CD8-positive, alpha-beta memory T cell (primary cell): ENCODE measurements around the gene CAV3. TPM values are rescaled to one million over a fixed set of nuclear protein-coding genes. Genes with fewer than 3 reads are reported as not detected.

Experiments used
- CTCF ChIA-PET: fragments of 350-600 bp; sonication (Branson Sonifier 250); formaldehyde crosslinking; loops from one replicate; lab custom pipeline; 2021; ENCODE audit warnings: antibody characterized with exemption; lab: Charles Lee
- POLR2A ChIA-PET: fragments of 350-600 bp; sonication (Branson Sonifier 250); formaldehyde crosslinking; loops from one replicate; lab custom pipeline; 2021; ENCODE audit warnings: antibody characterized with exemption; lab: Charles Lee
- DNase-seq, 5 donors: peaks; one replicate each; pipeline versions ENCODE4 v3.0.0 to v3.0.0-alpha.2; 2020 to 2022; ENCODE audit warnings: mixed read lengths in 1 of 5
- H3K27ac ChIP-seq: one replicate; pipeline ENCODE4 v1.7.0; 2013; ENCODE audit warnings: low read depth, mild to moderate bottlenecking, low read length, moderate library complexity
- H3K27me3 ChIP-seq: 2 replicates; pipeline ENCODE4 v1.7.0; 2013; ENCODE audit warnings: low read length, mild to moderate bottlenecking; ENCODE audit not compliant: insufficient read depth, poor library complexity, severe bottlenecking
- H3K36me3 ChIP-seq: 2 replicates; pipeline ENCODE4 v1.7.0; 2013; ENCODE audit warnings: mild to moderate bottlenecking, low read length, moderate library complexity; ENCODE audit not compliant: insufficient read depth
- H3K4me1 ChIP-seq: 2 replicates; pipeline ENCODE4 v1.7.0; 2013; ENCODE audit warnings: mild to moderate bottlenecking, low read length, moderate library complexity; ENCODE audit not compliant: insufficient read depth
- H3K4me3 ChIP-seq: 2 replicates; pipeline ENCODE4 v1.7.0; 2013; ENCODE audit warnings: mild to moderate bottlenecking, low read length
- H3K9me3 ChIP-seq: 2 replicates; pipeline ENCODE4 v1.7.0; 2013; ENCODE audit warnings: mild to moderate bottlenecking, low read length
- H3K27ac Mint-ChIP-seq, 8 donors: one replicate each; pipeline ENCODE4 v1.8.0; 2020 to 2021; ENCODE audit warnings: mixed read lengths in 8 of 8, mild to moderate bottlenecking in 6 of 8, inconsistent platforms in 3 of 8, moderate library complexity in 3 of 8
- H3K27me3 Mint-ChIP-seq, 2 donors: one replicate each; pipeline ENCODE4 v1.8.0; 2020 to 2021; ENCODE audit warnings: mixed read lengths in 2 of 2, mild to moderate bottlenecking in 1 of 2, moderate library complexity in 1 of 2
- H3K36me3 Mint-ChIP-seq, 3 donors: one replicate each; pipeline ENCODE4 v1.8.0; 2020 to 2021; ENCODE audit warnings: mixed read lengths in 3 of 3, inconsistent platforms in 1 of 3, mild to moderate bottlenecking in 1 of 3
- H3K4me1 Mint-ChIP-seq, 3 donors: one replicate each; pipeline ENCODE4 v1.8.0; 2020 to 2021; ENCODE audit warnings: mixed read lengths in 3 of 3, inconsistent platforms in 1 of 3, mild to moderate bottlenecking in 1 of 3
- H3K4me3 Mint-ChIP-seq, 7 donors: one replicate each; pipeline ENCODE4 v1.8.0; 2020 to 2021; ENCODE audit warnings: mixed read lengths in 7 of 7, mild to moderate bottlenecking in 6 of 7, moderate library complexity in 4 of 7, inconsistent platforms in 2 of 7
- H3K9me3 Mint-ChIP-seq, 5 donors: one replicate each; pipeline ENCODE4 v1.8.0; 2020 to 2022; ENCODE audit warnings: mixed read lengths in 5 of 5, mild to moderate bottlenecking in 3 of 5, moderate library complexity in 2 of 5, inconsistent platforms in 1 of 5
- polyA plus RNA-seq: library from polyadenylated mRNA; unstranded; fragments of 300-500 nt; fragmentation: Illumina TruSeq; gene quantifications from one replicate; pipeline ENCODE4 v1.2.3, GENCODE V29; 2021
- total RNA-seq, 2 experiments: library from RNA; stranded (reverse); gene quantifications; one replicate each; pipeline ENCODE4 v1.2.3, GENCODE V29; 2021

The CAV3 gene
- total and polyA plus RNA-seq, 3 experiments from 2014 or later = not detected

DNA sequence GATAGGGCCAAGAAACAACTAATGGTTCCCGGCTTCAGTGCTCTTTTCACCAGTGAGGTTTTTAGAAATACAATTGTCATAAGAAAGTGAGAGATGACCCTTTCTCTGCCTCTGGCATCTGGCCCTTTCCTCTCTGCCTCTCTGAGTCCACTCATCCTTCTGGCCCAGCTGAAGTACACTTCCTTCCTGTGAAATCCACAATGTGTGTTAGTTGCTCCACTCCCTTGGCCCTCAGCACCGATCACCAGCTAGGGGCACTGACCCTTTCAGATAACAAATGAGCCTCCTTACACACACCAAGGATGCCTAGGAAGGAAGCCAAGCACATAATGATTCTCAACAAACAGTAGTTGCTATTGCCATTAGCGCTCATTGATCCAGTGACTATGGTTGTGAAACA lies 2.9 kb upstream of the CAV3 start:
- H3K9me3 Mint-ChIP-seq = peaks cover 0 to 7% (median 2%) of the 10 kb centered on the region in 5 donors
- Histone ChIP-seq H3K4me3 (no peak overlapping the region), H3K4me1 (no peaks in the 10 kb centered on the region), H3K36me3 (no peaks in the 10 kb centered on the region), H3K27me3 (no peaks in the 10 kb centered on the region), H3K27ac (no peak overlapping the region), H3K9me3 (no peaks in the 10 kb centered on the region)
- no peak overlapping the region for H3K27ac Mint-ChIP-seq
- POLR2A ChIA-PET = no interaction called here
- CTCF ChIA-PET = no interaction called here
- no peaks in the 10 kb centered on the region for H3K4me1 Mint-ChIP-seq
- no peak overlapping the region for H3K4me3 Mint-ChIP-seq
- DNase-seq = no peak
- no peaks in the 10 kb centered on the region for H3K36me3 Mint-ChIP-seq
- H3K27me3 Mint-ChIP-seq = peaks cover 3 to 7% of the 10 kb centered on the region in 2 donors

DNA sequence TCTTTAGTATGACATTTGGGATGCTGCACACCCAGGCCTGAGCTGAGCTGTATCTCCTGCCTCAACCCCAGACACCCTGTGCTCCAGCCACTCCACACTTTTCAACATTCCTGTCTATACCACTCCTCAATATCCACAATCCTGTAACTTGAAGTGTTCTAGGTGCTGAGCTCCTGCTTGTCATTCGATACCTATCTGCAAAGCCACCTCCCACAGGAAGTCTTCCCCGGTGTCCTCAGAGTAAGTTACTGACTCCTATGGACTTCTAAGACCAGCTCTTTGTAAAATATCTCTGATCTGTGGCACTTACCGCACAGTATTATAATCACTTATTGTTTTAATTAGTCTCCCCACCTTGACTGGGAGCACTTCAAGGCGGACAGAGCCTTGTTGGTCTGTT lies 1.2 kb upstream of the CAV3 start:
- no peak overlapping the region for H3K4me3 Mint-ChIP-seq
- Histone ChIP-seq H3K4me1 (no peaks in the 10 kb centered on the region), H3K27ac (no peak overlapping the region), H3K36me3 (no peaks in the 10 kb centered on the region), H3K9me3 (no peaks in the 10 kb centered on the region), H3K4me3 (no peak overlapping the region), H3K27me3 (no peaks in the 10 kb centered on the region)
- no peaks in the 10 kb centered on the region for H3K36me3 Mint-ChIP-seq
- CTCF ChIA-PET = no interaction called here
- H3K9me3 Mint-ChIP-seq = peaks cover 0 to 4% (median 0%) of the 10 kb centered on the region in 5 donors
- H3K4me1 Mint-ChIP-seq = no peaks in the 10 kb centered on the region
- DNase-seq = no peak
- no peak overlapping the region for H3K27ac Mint-ChIP-seq
- H3K27me3 Mint-ChIP-seq = peaks cover 3 to 9% of the 10 kb centered on the region in 2 donors
- POLR2A ChIA-PET = no interaction called here

DNA sequence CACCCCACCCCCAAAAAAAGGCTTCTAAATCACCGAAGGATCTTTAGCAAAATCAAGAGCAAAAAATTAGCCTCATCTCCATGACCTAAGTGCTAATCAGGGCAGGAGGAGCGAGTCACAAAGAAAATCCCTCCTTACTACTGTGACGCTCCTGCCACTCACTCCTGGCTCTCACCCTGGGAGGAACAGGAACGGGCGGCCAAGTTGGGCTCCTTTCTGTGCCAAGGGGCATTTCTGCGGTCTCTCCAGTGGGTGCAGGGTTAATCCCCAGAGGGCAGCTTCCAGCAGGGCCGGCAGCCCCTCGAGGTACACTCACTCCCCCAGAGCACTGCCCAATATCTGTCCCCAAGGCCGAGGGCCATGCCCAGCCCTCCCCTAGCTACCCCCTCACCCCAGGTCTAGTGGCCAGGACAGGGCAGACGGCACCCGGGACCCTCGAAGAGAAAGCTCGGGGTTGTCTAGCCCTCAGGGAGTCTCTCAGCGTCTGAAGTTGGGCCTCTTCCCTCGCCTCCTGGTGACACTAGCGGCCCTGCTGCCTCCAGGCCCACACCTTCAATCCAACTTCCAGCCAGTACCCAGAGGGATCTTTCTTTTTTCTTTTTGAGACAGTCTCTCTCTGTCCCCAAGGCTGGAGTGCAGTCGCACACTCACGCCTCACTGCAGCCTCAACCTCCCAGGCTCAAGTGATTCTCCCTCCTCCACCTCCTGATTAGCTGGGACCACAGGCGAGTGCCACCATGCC lies 706 bp downstream of the CAV3 start:
- no peaks in the 10 kb centered on the region for H3K9me3 ChIP-seq
- no peak overlapping the region for H3K4me3 ChIP-seq
- no peak overlapping the region for H3K27ac ChIP-seq
- Mint-ChIP-seq H3K9me3 (peaks cover 0 to 4% (median 0%) of the 10 kb centered on the region in 5 donors), H3K27ac (no peak overlapping the region), H3K4me1 (no peaks in the 10 kb centered on the region), H3K36me3 (no peaks in the 10 kb centered on the region), H3K27me3 (peaks cover 5 to 9% of the 10 kb centered on the region in 2 donors), H3K4me3 (no peak overlapping the region)
- DNase-seq = no peak
- no peaks in the 10 kb centered on the region for H3K4me1 ChIP-seq
- H3K36me3 ChIP-seq = no peaks in the 10 kb centered on the region
- ChIA-PET POLR2A (no interaction called here), CTCF (no interaction called here)
- H3K27me3 ChIP-seq = no peaks in the 10 kb centered on the region

DNA sequence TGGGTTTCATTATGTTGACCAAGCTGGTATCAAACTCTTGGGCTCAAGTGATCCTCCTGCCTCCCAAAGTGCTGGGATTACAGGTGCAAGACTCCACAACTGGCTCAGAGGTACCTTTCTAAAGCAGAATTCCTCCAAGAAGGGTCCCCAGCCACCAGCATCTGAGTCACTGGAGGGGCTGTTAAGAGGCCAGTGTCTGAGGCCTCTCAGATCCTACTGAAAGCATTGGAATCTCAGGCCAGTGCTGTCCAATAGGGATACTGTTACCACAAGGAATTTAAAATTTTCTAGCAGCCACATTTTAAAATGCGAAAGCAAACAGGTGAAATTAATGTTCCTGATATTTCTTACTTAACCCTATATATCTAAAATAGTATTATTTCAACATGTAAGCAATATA lies 1.3 kb downstream of the CAV3 start:
- H3K27me3 Mint-ChIP-seq = peaks cover 5 to 9% of the 10 kb centered on the region in 2 donors
- H3K36me3 Mint-ChIP-seq = no peaks in the 10 kb centered on the region
- Histone ChIP-seq H3K9me3 (no peaks in the 10 kb centered on the region), H3K36me3 (no peaks in the 10 kb centered on the region), H3K27ac (no peak overlapping the region), H3K4me1 (no peaks in the 10 kb centered on the region), H3K4me3 (no peak overlapping the region), H3K27me3 (no peaks in the 10 kb centered on the region)
- H3K9me3 Mint-ChIP-seq = peaks cover 0 to 4% (median 0%) of the 10 kb centered on the region in 5 donors
- no peaks in the 10 kb centered on the region for H3K4me1 Mint-ChIP-seq
- POLR2A ChIA-PET = no interaction called here
- CTCF ChIA-PET = no interaction called here
- no peak overlapping the region for H3K27ac Mint-ChIP-seq
- no peak overlapping the region for H3K4me3 Mint-ChIP-seq
- DNase-seq = no peak

DNA sequence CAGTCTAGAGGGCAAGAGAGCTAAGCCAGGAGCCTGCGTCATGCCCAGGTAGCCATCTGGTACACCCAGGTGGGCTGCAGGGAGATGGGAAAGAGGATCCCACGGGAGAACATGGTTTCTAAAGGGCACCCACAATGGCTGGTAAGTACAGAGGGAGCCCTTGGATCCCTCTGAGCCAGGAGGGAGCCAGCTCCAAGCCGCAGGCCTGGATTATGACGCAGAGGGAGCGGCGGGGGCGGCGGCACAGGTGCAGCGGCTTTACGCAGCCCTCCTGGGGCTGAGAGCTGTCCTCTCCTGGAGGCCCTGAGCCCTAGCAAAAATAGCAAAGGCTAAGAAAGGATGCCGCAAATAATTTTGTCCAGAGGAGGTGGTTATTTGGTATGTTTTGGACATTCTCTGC lies 2.8 kb downstream of the CAV3 start:
- H3K4me1 Mint-ChIP-seq = no peaks in the 10 kb centered on the region
- Histone ChIP-seq H3K27me3 (no peaks in the 10 kb centered on the region), H3K9me3 (no peaks in the 10 kb centered on the region), H3K4me3 (no peak overlapping the region), H3K27ac (no peak overlapping the region), H3K4me1 (no peaks in the 10 kb centered on the region), H3K36me3 (no peaks in the 10 kb centered on the region)
- H3K27ac Mint-ChIP-seq = no peak overlapping the region
- H3K36me3 Mint-ChIP-seq = no peaks in the 10 kb centered on the region
- ChIA-PET POLR2A (no interaction called here), CTCF (no interaction called here)
- H3K27me3 Mint-ChIP-seq = peaks cover 5 to 12% of the 10 kb centered on the region in 2 donors
- peaks cover 0 to 4% (median 0%) of the 10 kb centered on the region in 5 donors for H3K9me3 Mint-ChIP-seq
- no peak for DNase-seq
- H3K4me3 Mint-ChIP-seq = no peak overlapping the region

DNA sequence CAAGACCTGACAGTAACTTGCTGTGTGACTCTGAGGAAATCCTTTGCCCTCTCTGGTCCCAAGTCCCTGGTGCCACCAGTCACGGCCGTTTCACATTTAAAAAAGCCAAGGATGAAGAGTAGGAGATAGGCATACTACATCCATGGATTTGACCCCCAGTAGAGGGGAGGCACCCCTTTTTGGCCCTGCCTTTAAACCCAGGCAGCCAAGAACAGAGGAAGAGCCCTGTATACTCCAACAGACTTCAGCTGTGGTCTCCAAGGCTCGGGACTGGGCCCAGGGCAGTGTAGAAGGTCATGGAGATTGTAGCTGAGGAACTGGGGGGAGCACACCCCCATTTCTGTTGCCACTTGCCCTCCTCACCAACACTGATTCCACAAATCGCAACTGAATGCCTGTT lies 3.7 kb downstream of the CAV3 start:
- ChIA-PET CTCF (no interaction called here), POLR2A (no interaction called here)
- no peaks in the 10 kb centered on the region for H3K9me3 ChIP-seq
- Mint-ChIP-seq H3K27ac (no peak overlapping the region), H3K36me3 (no peaks in the 10 kb centered on the region), H3K4me1 (no peaks in the 10 kb centered on the region), H3K4me3 (no peak overlapping the region), H3K27me3 (peaks cover 4 to 10% of the 10 kb centered on the region in 2 donors), H3K9me3 (peaks cover 0 to 4% (median 0%) of the 10 kb centered on the region in 5 donors)
- H3K27me3 ChIP-seq = no peaks in the 10 kb centered on the region
- no peak overlapping the region for H3K4me3 ChIP-seq
- no peak for DNase-seq
- H3K36me3 ChIP-seq = no peaks in the 10 kb centered on the region
- no peak overlapping the region for H3K27ac ChIP-seq
- H3K4me1 ChIP-seq = no peaks in the 10 kb centered on the region

DNA sequence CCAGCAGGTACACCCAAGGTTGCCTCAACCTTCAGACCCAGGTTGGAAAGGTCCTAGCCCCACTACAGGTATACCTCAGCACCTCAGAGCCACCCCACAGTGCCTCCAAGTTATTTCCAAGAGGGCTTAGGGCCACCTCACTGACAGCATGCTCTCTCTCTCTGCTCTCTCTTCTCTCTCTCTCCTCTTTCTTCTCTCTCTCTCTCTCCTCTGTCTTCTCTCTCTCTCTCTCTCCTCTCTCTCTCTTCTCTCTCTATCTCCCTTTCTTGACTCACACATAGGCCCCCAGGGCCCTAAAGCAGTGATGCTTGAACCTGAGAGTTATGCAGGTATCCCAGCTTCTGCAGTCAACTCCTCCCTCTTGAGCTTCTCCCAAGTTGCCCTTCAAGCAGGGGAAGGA lies 4.2 kb downstream of the CAV3 start:
- H3K27ac ChIP-seq = no peak overlapping the region
- ChIA-PET POLR2A (no interaction called here), CTCF (no interaction called here)
- DNase-seq = no peak
- Mint-ChIP-seq H3K9me3 (peaks cover 0 to 4% (median 0%) of the 10 kb centered on the region in 5 donors), H3K27me3 (peaks cover 4 to 7% of the 10 kb centered on the region in 2 donors), H3K4me3 (no peak overlapping the region), H3K36me3 (no peaks in the 10 kb centered on the region), H3K4me1 (no peaks in the 10 kb centered on the region), H3K27ac (peak overlapping the region in 1 of 8 donors; percentile 85)
- no peaks in the 10 kb centered on the region for H3K4me1 ChIP-seq
- no peak overlapping the region for H3K4me3 ChIP-seq
- no peaks in the 10 kb centered on the region for H3K36me3 ChIP-seq
- H3K9me3 ChIP-seq = no peaks in the 10 kb centered on the region
- H3K27me3 ChIP-seq = no peaks in the 10 kb centered on the region

DNA sequence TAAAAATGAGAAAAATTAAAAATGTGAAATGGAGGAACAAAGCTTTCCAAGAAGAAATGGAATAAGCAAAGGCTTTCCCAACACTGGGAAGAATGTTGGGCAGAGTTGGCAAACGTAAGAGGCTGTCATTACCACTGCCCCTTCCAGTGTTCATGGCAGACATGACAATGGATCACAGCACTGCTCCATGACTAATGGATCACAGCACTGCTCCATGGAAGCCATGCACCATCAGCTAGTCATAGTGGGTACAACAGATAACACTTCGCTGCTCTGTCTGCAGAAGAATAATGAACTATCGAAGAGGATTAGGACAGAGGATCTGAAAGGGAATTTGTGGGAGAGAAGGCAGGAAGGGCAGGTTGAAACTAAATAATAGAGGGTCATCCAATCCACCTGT lies 5.0 kb downstream of the CAV3 start:
- peaks cover 0 to 4% (median 0%) of the 10 kb centered on the region in 5 donors for H3K9me3 Mint-ChIP-seq
- Histone ChIP-seq H3K27me3 (no peaks in the 10 kb centered on the region), H3K4me3 (no peak overlapping the region), H3K36me3 (no peaks in the 10 kb centered on the region), H3K9me3 (no peaks in the 10 kb centered on the region), H3K27ac (no peak overlapping the region), H3K4me1 (no peaks in the 10 kb centered on the region)
- H3K36me3 Mint-ChIP-seq = no peaks in the 10 kb centered on the region
- ChIA-PET CTCF (no interaction called here), POLR2A (no interaction called here)
- DNase-seq = no peak
- H3K4me1 Mint-ChIP-seq = no peaks in the 10 kb centered on the region
- H3K27me3 Mint-ChIP-seq = peaks cover 4 to 7% of the 10 kb centered on the region in 2 donors
- no peak overlapping the region for H3K4me3 Mint-ChIP-seq
- no peak overlapping the region for H3K27ac Mint-ChIP-seq
